NCI-H1436 (cell line): ENCODE measurements around the gene PRSS53.

Experiments
- DNase-seq: peaks from one replicate; lab custom pipeline; 2025; lab: John Stamatoyannopoulos, UW

PRSS53 gene

GRCh38 chr16:31094424-31095120 lies 5.8 kb upstream of the PRSS53 start, which contains the start of gene VKORC1:
TSS of gene VKORC1 (minus strand) at chr16:31094797. CDS start at chr16:31094729, 68 bp downstream.
- peak; percentile 94 for DNase-seq

DNA sequence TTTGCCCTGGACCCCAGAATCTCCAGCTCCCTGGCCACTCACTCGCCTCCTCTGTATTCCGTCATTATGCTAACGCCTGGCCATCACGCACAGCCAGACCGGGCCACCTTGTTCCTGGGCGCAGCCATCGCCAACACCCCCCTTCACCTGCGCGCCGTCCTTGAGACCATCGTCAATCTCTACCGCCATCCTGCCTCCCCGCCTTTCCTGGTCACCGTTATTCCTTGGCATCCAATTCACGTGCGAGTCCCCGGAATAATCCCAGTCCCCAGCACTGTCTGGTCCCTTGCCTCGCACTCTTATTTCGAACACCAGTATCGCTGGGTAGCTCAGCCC lies 5.3 kb upstream of the PRSS53 start:
- no peak for DNase-seq

DNA sequence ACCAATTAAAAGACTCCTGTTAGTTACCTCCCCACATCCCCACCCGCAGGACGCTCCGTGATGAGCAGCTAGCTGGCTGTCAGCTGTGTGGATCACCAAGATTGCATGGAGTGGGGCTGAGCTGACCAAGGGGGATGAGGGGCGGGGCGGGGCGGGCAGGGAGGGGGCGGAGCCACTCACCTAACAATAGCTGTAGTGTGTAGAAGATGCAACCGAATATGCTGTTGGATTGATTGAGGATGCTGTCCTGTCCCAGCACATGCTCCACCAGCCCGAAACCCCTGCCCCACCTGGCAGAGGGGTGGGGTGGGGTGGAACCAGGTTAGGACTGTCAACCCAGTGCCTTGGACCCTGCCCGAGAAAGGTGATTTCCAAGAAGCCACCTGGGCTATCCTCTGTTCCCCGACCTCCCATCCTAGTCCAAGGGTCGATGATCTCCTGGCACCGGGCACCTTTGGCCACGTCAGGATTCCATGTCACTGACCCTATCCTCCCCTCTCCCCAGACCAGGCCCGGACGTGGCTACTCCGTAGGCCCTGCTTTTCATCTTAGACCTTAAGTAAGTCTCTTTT lies 4.5 kb upstream of the PRSS53 start:
- DNase-seq, result no peak

DNA sequence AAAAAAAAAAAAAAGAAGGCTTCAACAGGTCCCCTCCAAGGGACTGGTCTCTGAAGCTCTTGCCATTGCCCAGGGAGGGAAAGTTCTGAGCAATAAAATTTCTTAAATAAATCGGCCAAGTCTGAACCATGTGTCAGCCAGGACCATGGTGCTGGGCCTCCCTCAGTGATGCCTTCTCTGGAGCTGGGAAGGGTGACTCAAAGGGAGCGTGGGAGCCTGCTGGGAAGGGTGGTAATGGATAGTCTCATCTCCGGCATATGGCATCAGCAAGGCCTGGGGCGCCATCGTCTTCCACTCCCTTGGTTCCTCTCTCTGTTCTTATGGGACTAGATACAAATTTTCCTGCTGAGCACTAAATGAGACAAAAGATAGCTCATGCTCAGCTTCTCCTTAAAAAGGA lies 3.6 kb upstream of the PRSS53 start:
- no peak for DNase-seq

- DNase-seq, result no peak
Measured at GRCh38 chr16:31090540-31090939, 1.8 kb upstream of the PRSS53 start.

DNA sequence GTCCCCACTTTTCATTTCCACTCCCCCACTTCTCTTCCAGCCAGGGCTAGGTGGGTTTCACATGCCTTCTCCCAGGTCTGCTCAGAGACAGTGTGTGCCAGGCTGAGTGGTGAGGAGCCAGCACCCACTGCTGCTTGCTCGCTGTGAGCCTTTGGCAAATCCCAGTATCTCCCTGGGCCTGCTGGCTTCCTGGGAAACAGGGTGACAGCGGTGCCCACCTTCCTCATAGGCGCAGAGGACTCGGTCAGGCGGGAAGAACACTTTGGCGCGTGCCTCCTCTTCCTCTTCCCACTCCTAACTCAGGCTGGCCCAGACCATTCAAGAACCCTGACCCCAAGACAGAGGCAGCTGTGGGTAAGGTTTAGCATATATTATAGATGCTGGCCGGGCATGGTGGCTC lies 456 bp upstream of the PRSS53 start:
- no peak for DNase-seq

GRCh38 chr16:31087971-31088370 lies 772 bp downstream of the PRSS53 start:
- DNase-seq, result no peak

- no peak for DNase-seq
Measured at GRCh38 chr16:31087481-31087880, 1.3 kb downstream of the PRSS53 start.

- no peak for DNase-seq
Measured at GRCh38 chr16:31086629-31086906, 2.2 kb downstream of the PRSS53 start.

GRCh38 chr16:31085873-31086628 lies 2.7 kb downstream of the PRSS53 start:
- DNase-seq, result no peak

DNA sequence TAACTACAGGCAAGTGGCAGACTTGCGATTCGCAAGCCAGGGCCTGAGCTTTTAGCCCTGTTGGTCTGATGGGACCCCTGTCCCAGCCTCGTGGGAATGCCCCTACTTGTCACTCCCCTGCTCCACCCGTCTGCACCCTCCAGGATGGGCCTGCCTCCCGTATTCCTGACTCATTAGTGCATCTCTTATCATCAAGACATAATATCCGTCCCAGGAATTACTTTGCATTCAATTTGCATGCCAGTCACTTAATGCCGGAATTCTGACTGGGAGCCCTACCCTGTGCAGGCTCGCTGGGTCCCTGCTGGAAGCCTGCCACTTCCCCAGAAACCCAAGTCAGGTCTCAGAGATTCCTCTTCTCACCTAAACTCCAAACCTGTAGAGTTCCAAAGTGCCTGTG lies 3.3 kb downstream of the PRSS53 start:
- no peak for DNase-seq

DNA sequence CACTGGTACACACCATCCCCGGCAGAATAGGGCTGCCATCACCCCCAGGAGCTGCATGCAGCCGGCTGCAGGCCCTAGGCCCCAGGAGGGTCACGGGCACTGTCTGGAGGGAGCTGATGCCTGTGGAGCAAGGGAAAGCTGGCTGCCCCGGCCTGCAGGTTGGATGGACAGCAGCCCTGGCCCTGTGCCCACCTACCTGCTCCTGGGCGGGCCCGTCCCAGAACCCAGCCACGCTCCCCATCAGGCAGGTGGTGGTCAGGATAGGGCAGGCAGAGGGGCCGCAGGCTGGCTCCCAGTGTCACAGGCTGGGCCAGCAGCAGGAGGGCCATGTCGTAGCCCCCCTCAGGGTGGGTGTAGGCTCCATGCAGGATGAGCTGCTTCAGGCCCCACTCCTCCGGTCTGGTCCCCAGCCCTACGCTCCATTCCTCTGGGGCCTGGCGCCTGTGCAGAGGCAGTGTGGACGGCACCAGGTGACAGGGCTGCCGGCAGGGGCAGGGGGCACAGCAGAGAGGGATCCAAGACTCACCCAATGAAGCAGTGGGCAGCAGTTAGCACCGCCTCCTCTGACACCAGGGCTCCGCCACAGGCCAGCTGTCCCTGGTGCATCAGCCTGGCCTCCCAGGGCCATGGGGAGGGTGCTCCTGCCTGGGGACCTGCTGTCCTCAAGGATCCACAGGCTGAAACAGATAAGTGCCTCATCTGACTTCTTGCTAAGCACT lies 4.0 kb downstream of the PRSS53 start:
- DNase-seq, result no peak

DNA sequence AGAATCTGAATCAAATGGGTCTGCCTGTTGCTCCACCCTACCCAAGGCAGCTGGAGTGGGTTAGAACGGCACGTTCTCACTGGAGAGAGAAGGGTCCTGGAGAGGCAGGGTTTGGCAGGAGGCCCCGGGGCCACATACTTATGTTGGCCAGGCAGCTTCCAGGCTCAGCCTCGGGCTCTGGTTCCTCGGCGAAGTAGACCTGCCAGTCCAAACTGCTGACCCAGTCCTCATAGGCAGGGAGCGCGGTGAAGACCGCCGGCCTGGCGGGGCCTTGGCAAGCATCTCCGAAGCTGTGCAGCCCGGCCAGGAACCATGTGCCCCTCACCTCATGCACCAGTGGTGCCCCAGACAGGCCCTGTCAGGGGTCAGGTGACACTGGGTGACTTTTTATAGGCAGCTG lies 4.8 kb downstream of the PRSS53 start:
- no peak for DNase-seq

- DNase-seq, result no peak
Measured at GRCh38 chr16:31083556-31083955, 5.2 kb downstream of the PRSS53 start.

DNA sequence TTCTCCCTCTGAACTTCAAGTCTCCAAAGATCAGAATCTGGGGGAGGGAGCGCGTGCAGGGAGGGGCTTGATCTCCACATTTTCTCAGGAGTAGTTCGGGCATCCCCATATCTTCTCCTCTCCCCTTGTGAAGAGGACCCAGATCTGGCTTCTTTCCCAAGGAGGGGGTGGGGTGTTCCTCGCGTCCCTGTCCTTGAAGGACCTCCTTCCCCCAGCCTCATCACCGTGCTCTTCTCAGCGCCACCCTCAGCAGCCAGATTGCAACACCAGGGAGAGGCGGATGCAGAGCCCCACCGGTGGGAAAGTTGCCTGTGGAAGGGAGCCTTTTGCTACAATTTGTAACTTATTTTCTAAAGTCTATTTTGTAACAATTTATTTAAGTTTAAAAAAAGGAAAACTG lies 5.7 kb downstream of the PRSS53 start:
- DNase-seq, result no peak

GRCh38 chr16:31082368-31083045 lies 6.2 kb downstream of the PRSS53 start:
- no peak for DNase-seq

DNA sequence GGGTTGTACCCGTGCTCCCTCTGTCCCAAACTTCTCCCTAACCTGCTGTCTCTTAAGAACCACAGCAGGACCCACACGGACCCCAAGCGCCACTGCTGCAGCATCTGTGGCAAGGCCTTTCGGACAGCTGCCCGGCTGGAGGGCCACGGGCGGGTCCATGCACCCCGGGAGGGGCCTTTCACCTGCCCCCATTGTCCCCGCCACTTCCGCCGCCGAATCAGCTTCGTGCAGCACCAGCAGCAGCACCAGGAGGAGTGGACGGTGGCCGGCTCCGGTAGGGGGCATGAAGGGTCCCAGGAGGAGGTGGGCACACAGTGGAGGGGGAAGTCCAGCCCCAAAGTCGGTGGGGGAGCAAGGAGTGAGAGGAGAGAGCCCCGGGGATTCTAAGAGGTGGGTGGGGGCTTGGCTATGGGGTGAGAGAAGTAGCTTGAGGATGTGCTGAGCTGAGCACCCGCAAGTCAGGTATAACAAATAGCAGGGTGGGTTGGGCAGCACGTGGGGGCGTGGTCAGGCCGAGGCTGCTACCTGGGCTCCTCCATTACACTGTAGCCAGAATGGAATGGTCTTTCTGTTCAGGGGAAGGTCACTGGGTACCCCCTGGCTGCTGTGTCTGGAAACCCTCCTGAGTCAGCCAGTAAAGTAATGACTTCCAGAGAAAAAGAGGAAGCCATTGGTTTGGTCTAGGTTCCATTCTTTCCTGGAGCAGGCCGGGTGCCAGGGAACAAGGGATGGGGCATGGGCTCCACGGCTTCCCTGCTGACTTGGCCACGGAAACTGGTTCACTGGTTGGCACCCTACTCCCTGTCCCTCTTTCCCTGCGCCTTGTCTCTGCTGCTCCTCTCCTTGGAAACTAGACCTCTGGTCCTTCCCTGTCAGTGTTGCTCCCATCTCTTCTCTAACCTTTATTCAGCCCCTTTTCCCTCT lies 7.1 kb downstream of the PRSS53 start:
- no peak for DNase-seq

- no peak for DNase-seq
Measured at GRCh38 chr16:31080756-31081419, 7.9 kb downstream of the PRSS53 start.

GRCh38 chr16:31080035-31080629 lies 8.6 kb downstream of the PRSS53 start:
- no peak for DNase-seq

DNA sequence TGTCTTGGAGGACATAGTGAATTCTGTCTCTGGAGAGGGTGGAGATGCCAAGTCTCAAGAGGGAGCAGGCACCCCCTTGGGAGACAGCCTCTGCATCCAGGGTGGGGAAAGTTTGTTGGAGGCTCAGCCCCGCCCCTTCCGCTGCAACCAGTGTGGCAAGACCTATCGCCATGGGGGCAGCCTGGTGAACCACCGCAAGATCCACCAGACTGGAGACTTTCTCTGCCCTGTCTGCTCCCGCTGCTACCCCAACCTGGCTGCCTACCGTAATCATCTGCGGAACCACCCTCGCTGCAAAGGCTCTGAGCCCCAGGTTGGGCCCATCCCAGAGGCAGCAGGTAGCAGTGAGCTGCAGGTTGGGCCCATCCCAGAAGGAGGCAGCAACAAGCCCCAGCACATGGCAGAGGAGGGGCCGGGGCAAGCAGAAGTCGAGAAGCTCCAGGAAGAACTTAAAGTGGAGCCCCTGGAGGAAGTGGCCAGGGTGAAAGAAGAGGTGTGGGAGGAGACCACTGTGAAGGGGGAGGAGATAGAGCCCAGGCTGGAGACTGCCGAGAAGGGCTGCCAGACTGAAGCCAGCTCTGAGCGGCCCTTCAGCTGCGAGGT lies 9.3 kb downstream of the PRSS53 start:
- DNase-seq, result no peak
